K562 (cell line): ENCODE data around the gene CSNK2A1.

Source experiments
- CHD2 ChIP-seq: IDR thresholded peaks from 2 replicates; pipeline ENCODE4 v1.6.1; 2011; ENCODE audit warnings: low read depth, low read length
- GABPB2 ChIP-seq: fragments of 250-450 bp; sonication (Bioruptor Pico); conservative IDR thresholded peaks from 2 replicates; pipeline ENCODE4 v1.5.1; 2021; ENCODE audit warnings: mild to moderate bottlenecking
- JUNB ChIP-seq: fragments of 450-650 bp; formaldehyde crosslinking; conservative IDR thresholded peaks from 2 replicates; pipeline ENCODE4 v1.4.0; 2020; ENCODE audit warnings: mild to moderate bottlenecking
- SMARCA4 ChIP-seq: fragments of 450-650 bp; IDR thresholded peaks from 2 replicates; pipeline ENCODE4 v1.6.1; 2016

GRCh38 chr20:558117-558516, 14.5 kb upstream of the CSNK2A1 start:
- TF ChIP-seq GABPB2 (CRISPR knock-in tag): no peak
- no peak for TF ChIP-seq JUNB (CRISPR knock-in tag)
- TF ChIP-seq SMARCA4: no peak
- no peak for TF ChIP-seq CHD2
